CD4-positive, alpha-beta T cell treated with Interleukin-15 for 1 hour (primary cell): ENCODE data around the gene ATOH8.

Experiments
- DNase-seq: peaks from one replicate; pipeline ENCODE4 v3.0.0-alpha.2; 2020

Gene ATOH8

GRCh38 chr2:85773692-85774091 lies 19.9 kb downstream of the ATOH8 start:
- DNase-seq, result no peak

- no peak for DNase-seq
Observed at GRCh38 chr2:85774126-85774978, 20.6 kb downstream of the ATOH8 start.

- no peak for DNase-seq
Observed at GRCh38 chr2:85775406-85776381, 21.9 kb downstream of the ATOH8 start.

DNA sequence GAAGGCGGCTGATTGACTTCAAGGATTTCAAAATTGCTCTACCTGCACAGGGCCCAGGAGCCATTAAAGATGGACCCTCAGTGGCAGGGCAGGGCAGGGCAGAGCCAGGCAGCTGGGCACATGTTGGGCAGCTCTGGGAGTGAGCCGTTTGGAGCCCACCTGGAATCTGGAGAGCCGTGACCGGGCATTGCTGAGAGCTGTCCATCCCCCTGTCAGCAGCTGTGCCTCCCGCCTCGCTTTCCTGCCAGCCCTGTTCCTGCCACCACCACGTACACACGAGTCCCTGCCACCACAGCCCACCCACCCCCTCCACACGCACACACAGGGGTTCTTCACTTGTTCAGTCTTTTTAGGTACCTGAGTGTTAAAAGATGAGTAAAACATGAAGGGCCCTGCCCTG lies 22.9 kb downstream of the ATOH8 start:
- no peak for DNase-seq

DNA sequence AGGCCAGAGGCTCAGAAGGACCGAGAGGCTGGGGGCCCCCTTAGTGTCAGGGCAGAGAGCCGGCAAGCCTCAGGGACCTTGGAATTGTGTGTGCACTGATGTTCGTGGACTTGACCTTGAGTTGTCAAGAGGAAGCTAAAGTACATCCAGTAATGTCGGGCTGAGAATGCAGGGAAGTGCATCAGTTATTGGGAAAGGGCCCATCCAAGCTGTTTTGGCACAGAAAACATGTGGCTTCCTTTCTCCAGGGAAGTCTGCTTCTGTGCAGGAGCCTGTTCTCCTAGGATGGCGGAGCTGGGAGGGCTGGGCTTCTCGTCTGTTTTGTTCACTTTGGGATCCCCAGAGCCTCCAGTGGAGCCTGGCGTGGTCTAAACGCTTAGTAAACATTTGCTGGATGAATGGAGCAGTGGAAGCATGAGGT lies 23.7 kb downstream of the ATOH8 start:
- no peak for DNase-seq

DNA sequence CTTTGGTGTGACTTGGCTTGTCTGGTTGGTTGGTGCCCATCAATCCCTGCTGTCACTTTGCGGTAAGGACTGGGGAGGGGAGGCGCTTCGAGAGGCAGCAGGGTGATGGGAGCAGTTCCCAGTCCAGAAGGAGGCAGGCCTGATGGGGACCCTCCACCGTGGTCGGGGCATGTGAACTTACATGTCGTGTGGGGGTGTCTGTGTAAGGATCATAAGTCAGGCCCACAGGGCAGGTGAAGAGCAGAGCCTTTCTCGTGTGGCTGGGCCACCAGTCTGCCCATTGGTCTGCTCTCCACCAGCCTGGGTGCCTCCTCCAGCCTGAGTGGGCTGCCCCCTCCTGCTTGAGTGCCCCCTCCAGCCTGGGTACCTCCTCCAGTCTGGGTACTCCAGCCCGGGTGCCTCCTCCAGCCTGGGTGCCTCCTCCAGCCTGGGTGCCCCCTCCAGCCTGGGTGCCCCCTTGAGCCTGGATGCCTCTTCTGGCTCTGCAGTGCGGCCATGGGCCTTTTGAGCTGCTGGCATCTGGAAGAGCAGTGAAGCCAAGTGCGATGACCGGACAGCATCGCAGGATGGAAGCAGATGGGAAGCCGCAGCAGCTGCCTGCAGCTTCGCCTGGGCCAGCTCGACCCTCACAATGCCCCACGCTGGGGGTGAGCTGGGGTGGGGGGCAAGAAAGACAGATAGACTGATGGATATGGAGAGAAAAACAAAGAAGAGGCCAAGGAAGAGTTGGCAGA lies 25.0 kb downstream of the ATOH8 start:
- no peak for DNase-seq

DNA sequence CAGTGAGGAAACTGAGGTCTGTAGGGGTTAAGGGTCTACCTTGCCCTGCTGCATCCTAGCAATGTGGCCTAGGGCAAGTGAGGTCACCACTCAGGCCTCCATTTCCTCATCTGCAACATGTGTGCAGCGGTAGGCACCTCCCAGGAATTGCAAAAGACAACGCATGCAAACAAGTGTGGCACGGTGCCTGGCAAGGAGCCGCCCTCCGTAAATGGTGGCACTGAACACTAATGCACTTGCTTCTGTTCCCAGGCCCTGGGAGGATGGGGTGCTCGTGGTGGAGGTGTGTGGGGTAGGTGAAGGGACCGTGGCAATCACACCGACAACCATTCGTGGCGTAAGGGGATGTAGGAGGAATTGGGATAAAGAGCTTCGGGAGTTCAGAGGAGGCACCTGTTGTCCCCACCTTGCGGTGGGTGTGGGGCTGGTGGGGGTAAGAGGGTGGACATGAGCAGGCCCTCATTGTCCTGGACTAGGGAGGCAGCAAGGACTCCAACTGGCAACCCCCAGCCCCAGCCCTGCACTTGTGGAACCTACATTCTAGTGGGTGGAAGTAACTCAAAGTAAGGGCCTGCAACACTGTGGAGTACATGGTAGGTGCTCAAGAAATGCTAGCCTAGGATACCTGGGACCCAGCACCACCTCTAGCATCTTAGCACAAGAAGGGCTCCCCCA lies 26.0 kb downstream of the ATOH8 start:
- no peak for DNase-seq

GRCh38 chr2:85780316-85781012 lies 26.7 kb downstream of the ATOH8 start:
- no peak for DNase-seq

DNA sequence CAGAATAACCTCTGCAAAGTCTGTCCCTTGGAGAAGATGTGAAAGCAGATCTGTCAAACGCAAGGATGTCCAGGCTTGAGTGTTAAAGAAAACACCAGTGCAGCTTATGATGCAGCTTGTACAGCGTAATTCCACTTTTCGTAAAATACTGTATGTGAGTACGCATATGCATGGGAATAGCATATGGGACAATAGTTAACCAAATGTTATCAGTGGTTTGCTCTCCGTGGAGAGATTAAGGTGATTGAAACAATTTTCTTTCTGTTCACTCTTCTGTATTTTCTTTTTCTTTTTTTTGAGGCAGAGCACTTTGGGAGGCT lies 27.2 kb downstream of the ATOH8 start:
- DNase-seq, result no peak

- DNase-seq, result no peak
Observed at GRCh38 chr2:85783796-85784195, 30.0 kb downstream of the ATOH8 start.

DNA sequence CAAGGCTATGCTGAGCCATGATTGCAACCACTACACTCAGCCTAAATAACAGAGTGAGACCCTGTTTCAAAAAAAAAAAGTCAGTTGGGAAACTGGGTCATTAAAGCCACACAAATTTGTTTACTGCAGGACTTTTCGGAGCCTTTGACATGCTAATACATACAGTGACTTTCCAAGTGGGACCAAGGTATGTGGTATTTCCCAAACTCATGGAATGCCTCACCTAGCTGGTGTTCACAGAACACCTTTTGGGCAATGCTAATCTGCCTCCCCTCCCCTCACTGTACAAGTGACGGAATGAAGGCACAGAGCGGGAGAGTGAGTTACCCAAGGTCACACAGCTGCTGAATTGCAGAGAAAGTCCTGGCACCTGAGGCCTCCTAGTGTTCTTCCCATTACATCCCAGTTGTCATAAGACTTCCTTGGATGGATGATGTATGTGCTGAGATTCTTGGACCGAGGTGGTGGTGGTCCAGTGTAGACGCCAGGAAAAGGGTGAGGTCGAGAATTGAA lies 30.7 kb downstream of the ATOH8 start:
- DNase-seq, result no peak

- DNase-seq, result no peak
Observed at GRCh38 chr2:85785027-85785822, 31.4 kb downstream of the ATOH8 start.

GRCh38 chr2:85785871-85786270 lies 32.1 kb downstream of the ATOH8 start:
- no peak for DNase-seq

- no peak for DNase-seq
Observed at GRCh38 chr2:85786444-85786843, 32.7 kb downstream of the ATOH8 start.

- DNase-seq, result no peak
Observed at GRCh38 chr2:85786865-85787264, 33.1 kb downstream of the ATOH8 start.

DNA sequence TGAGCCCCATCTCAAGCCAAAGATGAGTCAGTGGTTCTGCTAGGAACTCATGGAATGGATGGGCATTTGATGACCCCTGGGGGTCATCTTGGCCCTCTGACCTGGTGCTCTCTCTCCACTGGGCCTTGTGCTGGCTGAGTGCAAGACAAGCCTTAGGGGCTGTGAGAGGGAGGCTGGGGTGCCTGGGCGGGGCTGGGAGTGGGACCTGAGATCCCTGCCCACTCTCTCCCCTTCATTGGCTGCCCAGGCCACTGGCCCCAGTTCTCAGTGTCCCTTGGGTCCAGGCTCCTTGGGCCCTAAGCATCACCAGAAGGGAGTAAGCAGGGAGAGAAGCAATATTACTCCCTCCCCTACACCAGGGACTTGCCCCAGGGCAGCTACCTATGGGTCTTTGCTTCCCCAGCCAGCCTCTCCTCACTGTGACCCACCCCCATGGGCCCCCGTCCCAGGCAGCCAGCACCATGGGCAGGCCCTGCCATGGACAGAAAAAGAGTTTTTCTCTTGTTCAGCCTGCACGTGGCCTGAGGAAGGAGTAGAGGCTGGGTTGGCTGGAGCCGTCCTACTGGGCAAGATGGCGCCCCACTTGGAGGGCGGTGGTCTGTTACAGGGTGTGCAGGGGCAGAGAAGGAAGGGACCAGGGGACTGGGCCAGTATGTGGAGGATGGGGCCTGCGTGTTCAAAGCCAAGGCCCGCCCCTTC lies 33.6 kb downstream of the ATOH8 start:
- DNase-seq, result no peak

GRCh38 chr2:85787981-85788340 lies 34.2 kb downstream of the ATOH8 start:
- no peak for DNase-seq

GRCh38 chr2:85788603-85789002 lies 34.8 kb downstream of the ATOH8 start:
- DNase-seq, result no peak

DNA sequence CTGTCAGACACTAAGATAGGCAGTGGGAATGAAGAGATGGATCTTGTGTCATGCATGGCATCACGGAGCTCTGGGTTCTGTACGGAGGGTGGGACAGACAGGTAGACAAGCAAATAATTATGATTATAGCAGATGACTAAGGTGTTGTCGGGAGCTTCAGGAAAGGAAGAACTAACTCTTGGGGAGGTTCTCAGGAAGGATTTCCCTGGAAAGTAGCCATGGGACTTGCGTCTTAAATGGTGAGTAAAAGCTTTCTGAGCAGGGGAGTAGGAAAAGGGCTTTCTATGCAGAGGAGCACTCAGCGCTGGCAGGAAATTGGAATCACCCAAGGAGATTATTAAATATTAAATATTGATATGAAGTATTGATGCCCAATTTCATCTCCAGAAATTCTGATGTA lies 35.5 kb downstream of the ATOH8 start:
- no peak for DNase-seq

DNA sequence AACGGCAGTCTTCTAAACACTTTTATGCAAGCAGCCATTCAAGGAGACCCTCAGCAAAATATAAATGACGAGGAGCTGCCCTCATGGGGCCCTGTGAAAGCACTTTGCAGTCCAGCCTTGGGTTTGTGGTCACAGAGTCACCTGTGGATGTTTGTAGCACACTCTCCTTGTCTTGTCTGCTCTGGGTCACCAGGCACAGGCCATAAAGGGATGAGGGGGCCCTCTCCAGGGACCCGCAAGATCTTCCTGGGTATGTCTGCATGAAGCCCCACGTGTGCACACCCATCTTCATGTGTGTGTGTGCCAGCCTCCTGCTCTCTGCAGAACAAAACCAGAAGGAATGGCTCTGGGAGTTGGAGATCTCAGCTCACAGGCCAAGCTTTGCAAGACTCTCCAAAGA lies 36.2 kb downstream of the ATOH8 start:
- no peak for DNase-seq
